HUES6 (cell line): ENCODE data around the gene ACO2.

ENCODE experiments used
- H3K27ac ChIP-seq: 2 replicates; pipeline ENCODE4 v1.7.0; 2013; ENCODE audit warnings: low read depth, mild to moderate bottlenecking, low read length, inconsistent platforms
- H3K27me3 ChIP-seq: 2 replicates; pipeline ENCODE4 v1.6.1; 2013; ENCODE audit warnings: low read length; ENCODE audit not compliant: control insufficient read depth, insufficient read depth
- H3K36me3 ChIP-seq: 2 replicates; pipeline ENCODE4 v1.6.1; 2013; ENCODE audit warnings: low read length; ENCODE audit not compliant: control insufficient read depth, insufficient read depth
- H3K4me1 ChIP-seq: 2 replicates; pipeline ENCODE4 v1.6.1; 2013; ENCODE audit warnings: low read length; ENCODE audit not compliant: control insufficient read depth, insufficient read depth
- H3K4me3 ChIP-seq: 2 replicates; pipeline ENCODE4 v1.5.1; 2013; ENCODE audit warnings: low read depth, low read length
- H3K9ac ChIP-seq: one replicate; pipeline ENCODE4 v1.6.1; 2013; ENCODE audit warnings: mild to moderate bottlenecking, low read length
- H3K9me3 ChIP-seq: 2 replicates; pipeline ENCODE4 v1.6.1; 2013; ENCODE audit warnings: low read depth, low read length; ENCODE audit not compliant: control insufficient read depth, insufficient read depth

Gene ACO2

GRCh38 chr22:41526226-41526829, 57.4 kb downstream of the ACO2 start:
- Histone ChIP-seq H3K27me3 (no peaks in the 10 kb centered on the region), H3K4me3 (no peak overlapping the region), H3K4me1 (no peaks in the 10 kb centered on the region), H3K9ac (no peak overlapping the region), H3K9me3 (no peaks in the 10 kb centered on the region), H3K36me3 (peaks cover 81% of the 10 kb centered on the region), H3K27ac (no peak overlapping the region)

GRCh38 chr22:41526830-41527799, 58.2 kb downstream of the ACO2 start:
- no peaks in the 10 kb centered on the region for H3K9me3 ChIP-seq
- H3K4me1 ChIP-seq = no peaks in the 10 kb centered on the region; the same call in 1 of the 2 replicates
- no peaks in the 10 kb centered on the region for H3K27me3 ChIP-seq
- H3K27ac ChIP-seq = no peak overlapping the region
- no peak overlapping the region for H3K4me3 ChIP-seq
- no peak overlapping the region for H3K9ac ChIP-seq
- peaks cover 89% of the 10 kb centered on the region for H3K36me3 ChIP-seq

DNA sequence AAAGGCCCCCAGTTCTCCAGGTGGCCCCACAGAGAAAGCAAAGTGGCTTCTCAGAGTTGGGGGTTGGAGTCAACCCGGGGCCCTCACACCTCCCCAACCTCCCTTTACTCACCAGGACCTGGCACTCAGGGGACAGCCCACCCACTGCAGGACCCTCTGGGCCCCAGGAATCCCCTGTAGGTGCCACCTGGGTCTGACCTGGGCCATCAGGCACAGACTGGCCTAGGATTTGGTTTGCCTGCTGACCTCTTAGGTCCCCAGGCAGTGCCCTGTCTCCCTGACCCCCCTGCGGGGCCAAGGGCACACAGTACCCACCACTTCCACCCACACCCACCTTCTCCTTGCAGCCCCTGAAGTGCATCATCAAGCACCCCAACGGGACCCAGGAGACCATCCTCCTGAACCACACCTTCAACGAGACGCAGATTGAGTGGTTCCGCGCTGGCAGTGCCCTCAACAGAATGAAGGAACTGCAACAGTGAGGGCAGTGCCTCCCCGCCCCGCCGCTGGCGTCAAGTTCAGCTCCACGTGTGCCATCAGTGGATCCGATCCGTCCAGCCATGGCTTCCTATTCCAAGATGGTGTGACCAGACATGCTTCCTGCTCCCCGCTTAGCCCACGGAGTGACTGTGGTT, 59.3 kb downstream of the ACO2 start:
- no peaks in the 10 kb centered on the region for H3K27me3 ChIP-seq
- H3K9ac ChIP-seq = no peak overlapping the region
- H3K27ac ChIP-seq = no peak overlapping the region
- H3K4me1 ChIP-seq = peaks cover 8% of the 10 kb centered on the region
- H3K36me3 ChIP-seq = peaks cover 89% of the 10 kb centered on the region
- H3K4me3 ChIP-seq = no peak overlapping the region
- H3K9me3 ChIP-seq = no peaks in the 10 kb centered on the region

DNA sequence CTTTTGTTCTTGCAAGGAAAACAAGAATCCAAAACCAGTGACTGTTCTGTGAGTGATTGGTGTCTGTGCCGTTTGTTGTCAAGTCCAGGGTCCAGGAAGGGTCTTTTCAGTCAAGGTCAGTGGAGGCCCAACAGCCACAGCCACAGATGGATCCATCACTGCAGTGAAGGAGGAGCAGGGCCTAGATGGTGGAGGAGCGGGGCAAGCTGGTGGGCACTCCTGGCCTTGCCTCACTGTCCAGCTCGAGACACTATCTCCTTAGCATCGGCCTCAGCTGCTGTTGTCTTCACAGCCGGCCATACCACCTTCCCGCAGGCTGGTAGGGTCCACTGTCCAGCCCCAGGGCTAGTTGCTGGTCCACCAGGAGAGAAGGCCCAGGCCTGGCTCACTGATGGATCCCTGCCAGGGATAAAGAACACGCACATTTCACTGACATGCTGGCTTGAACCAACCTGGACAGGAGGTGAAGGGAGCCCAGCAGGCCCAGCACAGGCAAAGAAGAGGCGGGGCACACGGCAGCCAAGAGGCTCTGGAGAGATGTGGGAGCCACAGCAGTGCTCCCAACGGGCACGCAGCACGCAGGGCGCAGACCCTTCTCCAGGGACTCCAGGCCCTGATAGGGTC, 60.1 kb downstream of the ACO2 start:
- Histone ChIP-seq H3K9me3 (no peaks in the 10 kb centered on the region), H3K27me3 (no peaks in the 10 kb centered on the region), H3K27ac (no peak overlapping the region), H3K9ac (no peak overlapping the region), H3K36me3 (peaks cover 85% of the 10 kb centered on the region), H3K4me1 (peaks cover 8% of the 10 kb centered on the region), H3K4me3 (no peak overlapping the region)

DNA sequence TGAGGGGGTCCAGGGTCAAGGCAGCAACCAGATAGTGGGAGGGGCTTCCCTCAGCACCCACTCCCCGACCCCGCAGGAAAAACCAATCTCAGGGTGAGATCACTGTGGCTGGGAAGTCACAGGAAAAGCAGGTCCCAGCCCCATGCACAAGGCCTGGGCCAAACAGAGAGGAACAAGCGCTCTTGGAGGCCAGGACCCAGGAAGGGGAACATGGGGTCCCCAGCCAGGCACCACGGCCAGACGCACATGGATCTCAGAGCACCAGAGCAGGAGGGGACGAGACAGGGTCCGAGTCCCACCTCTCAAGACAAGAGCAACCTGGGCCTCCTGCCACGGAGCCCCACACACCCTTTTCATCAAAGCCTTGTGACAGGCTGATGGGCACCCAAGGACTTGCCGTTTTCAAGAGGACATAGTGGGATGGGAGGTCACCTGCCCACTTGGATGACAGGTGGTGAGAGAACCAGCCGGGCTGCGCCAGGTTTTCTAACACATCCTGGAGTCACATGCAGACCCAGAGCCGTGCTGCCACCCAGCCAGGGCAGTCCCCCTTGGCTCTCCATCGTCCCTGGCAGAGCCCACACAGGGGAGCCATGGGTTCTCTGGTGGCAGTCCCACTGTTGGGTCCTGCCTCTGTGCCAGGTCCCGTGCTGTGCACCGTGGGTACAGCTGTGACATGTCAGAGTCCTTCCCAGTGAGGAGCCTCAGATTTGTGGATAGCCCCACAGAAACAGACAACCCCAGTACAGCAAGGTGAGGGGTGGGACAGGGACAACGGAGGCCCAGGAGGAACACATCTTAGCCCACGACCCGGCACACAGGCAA, 62.2 kb downstream of the ACO2 start:
- Histone ChIP-seq H3K4me3 (no peak overlapping the region), H3K27me3 (no peaks in the 10 kb centered on the region), H3K9ac (no peak overlapping the region), H3K4me1 (peaks cover 8% of the 10 kb centered on the region), H3K27ac (no peak overlapping the region), H3K36me3 (peaks cover 73% of the 10 kb centered on the region), H3K9me3 (no peaks in the 10 kb centered on the region)

GRCh38 chr22:41531715-41532477, 63.0 kb downstream of the ACO2 start:
- peaks cover 66% of the 10 kb centered on the region for H3K36me3 ChIP-seq
- H3K4me1 ChIP-seq = peaks cover 9% of the 10 kb centered on the region
- H3K9ac ChIP-seq = peak overlapping the region; percentile 61
- H3K27ac ChIP-seq = no peak overlapping the region; the same call in 1 of the 2 replicates
- no peaks in the 10 kb centered on the region for H3K9me3 ChIP-seq
- no peaks in the 10 kb centered on the region for H3K27me3 ChIP-seq
- no peak overlapping the region for H3K4me3 ChIP-seq

- H3K9me3 ChIP-seq = no peaks in the 10 kb centered on the region
- peaks cover 12% of the 10 kb centered on the region for H3K4me1 ChIP-seq
- peak overlapping the region; percentile 61 for H3K9ac ChIP-seq
- no peaks in the 10 kb centered on the region for H3K27me3 ChIP-seq
- peak overlapping the region; percentile 16; the same call in 1 of the 2 replicates for H3K27ac ChIP-seq
- no peak overlapping the region for H3K4me3 ChIP-seq
- H3K36me3 ChIP-seq = peaks cover 59% of the 10 kb centered on the region
Measured at GRCh38 chr22:41532908-41533825, 64.2 kb downstream of the ACO2 start.

DNA sequence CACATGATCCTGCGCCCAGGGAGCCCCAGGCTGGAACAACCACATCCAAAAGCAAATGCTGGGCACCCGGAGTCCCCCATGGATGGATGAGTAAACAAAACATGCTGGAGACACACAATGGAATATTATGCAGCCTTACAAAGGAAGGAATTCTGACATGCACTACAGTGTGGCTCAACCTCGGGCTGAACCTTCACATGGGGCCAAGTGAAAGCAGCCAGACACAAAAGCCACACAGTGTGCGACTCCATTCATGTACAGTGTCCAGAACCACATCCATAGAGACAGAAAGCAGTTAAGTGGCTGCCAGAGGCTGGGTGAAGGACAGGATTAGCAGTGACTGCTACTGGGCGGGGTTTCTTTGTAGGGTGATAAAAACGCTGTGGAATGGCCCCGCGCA, 65.3 kb downstream of the ACO2 start:
- Histone ChIP-seq H3K27me3 (no peaks in the 10 kb centered on the region), H3K4me1 (peaks cover 12% of the 10 kb centered on the region), H3K27ac (no peak overlapping the region), H3K4me3 (no peak overlapping the region), H3K36me3 (peaks cover 55% of the 10 kb centered on the region), H3K9me3 (no peaks in the 10 kb centered on the region), H3K9ac (no peak overlapping the region)

DNA sequence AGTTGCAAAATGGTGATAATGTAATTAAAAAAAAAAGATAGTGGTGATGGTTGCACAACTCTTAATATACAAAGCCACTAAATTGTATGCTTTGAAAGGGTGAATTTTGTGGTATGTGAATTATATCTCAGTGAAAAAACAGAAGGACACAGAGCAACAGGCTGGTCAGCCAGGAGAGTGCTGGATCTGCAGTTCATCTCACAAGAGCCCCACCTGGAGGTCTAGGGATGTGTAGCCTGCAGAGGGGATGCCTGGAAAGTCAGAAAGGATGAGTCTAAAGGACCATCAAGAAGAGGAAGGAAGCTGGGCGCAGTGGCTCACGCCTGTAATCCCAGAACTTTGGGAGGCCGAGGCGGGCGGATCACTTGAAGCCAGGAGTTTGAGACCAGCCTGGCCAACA, 66.3 kb downstream of the ACO2 start:
- peaks cover 12% of the 10 kb centered on the region for H3K4me1 ChIP-seq
- peaks cover 55% of the 10 kb centered on the region for H3K36me3 ChIP-seq
- no peaks in the 10 kb centered on the region for H3K27me3 ChIP-seq
- no peak overlapping the region for H3K9ac ChIP-seq
- no peaks in the 10 kb centered on the region for H3K9me3 ChIP-seq
- H3K4me3 ChIP-seq = no peak overlapping the region
- H3K27ac ChIP-seq = no peak overlapping the region
